Transverse colon (tissue), 3 donors: ENCODE data around the gene TMEM132D.

Experiments used
- CTCF ChIP-seq, 5 experiments: fragments of 200-600 bp in 3 of 5; fragments of 450-650 bp in 2 of 5; sonication (generic) in 3 of 5; IDR thresholded peaks; 1 replicate in 2 of 5; 2 replicates in 3 of 5; pipeline ENCODE4 v1.5.1; 2016 to 2017; ENCODE audit warnings: antibody characterized with exemption in 5 of 5, inconsistent platforms in 3 of 5, mild to moderate bottlenecking in 2 of 5, moderate library complexity in 1 of 5
- POLR2A ChIP-seq: fragments of 450-650 bp; IDR thresholded peaks from one replicate; pipeline ENCODE4 v1.6.1; 2016; ENCODE audit warnings: antibody characterized with exemption, mild to moderate bottlenecking, moderate library complexity

GRCh38 chr12:129720618-129721017 lies 183.2 kb downstream of the TMEM132D start:
- TF ChIP-seq CTCF (IDR thresholded peaks at IDR 0.05) (no peak), POLR2A (no peak)
